CD4-positive, alpha-beta T cell treated with Interleukin-4 for 4 hours (primary cell): ENCODE measurements around the gene HOXD12.

ENCODE experiments used
- DNase-seq: peaks from one replicate; pipeline ENCODE4 v3.0.0-alpha.2; 2020

The HOXD12 gene

DNA sequence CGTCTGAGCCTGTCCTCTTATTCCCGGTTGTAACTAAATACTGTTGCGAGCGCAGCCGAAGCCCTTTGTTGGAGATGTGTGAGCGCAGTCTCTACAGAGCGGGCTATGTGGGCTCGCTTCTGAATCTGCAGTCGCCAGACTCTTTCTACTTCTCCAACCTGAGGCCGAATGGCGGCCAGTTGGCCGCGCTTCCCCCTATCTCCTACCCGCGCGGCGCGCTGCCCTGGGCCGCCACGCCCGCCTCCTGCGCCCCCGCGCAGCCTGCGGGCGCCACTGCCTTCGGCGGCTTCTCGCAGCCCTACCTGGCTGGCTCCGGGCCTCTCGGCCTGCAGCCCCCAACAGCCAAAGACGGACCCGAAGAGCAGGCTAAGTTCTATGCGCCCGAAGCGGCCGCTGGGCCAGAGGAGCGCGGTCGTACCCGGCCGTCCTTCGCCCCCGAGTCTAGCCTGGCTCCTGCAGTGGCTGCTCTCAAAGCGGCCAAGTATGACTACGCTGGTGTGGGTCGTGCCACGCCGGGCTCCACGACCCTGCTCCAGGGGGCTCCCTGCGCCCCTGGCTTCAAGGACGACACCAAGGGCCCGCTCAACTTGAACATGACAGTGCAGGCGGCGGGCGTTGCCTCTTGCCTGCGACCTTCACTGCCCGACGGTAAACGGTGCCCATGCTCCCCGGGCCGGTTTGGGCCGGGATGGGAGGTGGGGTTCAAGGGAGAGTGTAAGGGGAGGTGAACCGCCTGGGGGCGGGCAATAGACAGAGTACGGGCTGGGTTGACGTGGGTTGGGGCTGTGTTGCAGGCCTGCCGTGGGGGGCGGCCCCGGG, at the start of gene HOXD12:
TSS of gene HOXD12 (plus strand) at position 68 of the 819 bp plus-strand sequence. CDS start at position 75, 7 bp downstream.
- DNase-seq = no peak

- DNase-seq = no peak
Measured at GRCh38 chr2:176056406-176056805, 43.2 kb upstream of the HOXD12 start.

DNA sequence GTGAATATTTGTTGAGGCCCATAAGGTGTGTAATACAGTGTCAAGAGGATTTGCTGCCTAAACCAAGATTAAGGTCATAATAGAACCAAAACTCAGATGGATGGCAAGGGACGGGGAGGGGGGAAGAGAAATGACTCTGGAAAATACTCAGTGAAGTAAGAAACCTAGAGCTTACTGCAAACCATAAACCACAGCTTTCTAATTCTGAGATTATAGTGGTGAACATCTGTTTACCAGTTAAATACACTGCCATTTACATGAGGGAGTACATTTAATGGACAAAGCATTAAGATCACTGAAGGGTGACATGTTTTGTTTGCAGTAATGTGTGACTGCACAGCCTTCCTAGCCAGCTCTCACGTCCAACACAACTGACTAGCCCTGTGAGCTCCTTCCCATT, 35.6 kb upstream of the HOXD12 start:
- DNase-seq = no peak

DNA sequence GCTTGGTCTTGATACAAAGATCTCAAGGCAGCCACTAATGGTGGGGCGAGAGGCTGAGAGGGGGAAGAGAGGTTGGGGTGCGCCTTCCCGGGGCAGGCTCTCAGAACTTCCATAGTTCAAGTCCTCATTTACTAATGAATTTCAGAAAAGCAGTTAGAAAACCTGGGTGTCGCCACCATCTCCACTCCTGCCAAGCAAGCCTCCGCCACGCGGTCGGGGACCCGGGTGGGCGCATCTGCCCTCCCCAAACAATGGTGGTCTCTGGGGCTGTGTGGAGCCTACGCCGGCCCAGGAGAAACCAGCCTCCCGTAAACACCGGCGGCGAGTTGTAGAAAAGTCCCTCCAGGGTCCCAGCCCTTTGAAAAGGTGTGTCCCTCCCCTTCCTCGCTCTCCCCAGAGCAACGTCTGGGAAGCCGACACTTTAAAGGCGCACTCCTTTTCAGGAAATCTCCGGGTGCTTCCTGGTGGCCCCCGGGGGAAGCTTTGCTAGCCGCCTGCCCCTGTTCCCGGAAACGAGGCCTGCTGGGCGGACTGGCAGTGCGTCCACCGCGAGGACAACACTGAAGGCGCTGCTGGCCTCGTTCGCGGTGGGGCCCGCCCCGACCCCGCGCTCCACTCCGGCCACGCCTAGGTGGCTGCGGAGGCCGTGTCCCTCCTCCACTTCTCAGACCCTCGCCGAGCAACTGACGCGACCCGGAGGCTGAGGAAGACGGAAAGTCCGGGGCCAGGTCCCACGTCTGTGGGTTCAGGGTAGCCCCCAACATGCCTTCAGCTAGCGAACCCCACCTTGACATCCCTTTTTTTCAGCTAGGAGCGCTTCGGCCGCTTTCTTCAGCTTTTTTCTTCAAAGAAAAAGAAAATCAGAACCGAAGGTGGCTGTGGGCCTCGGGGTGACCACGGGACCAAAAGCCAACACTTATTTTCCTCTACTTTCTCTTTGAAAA, 32.7 kb upstream of the HOXD12 start:
- no peak for DNase-seq

DNA sequence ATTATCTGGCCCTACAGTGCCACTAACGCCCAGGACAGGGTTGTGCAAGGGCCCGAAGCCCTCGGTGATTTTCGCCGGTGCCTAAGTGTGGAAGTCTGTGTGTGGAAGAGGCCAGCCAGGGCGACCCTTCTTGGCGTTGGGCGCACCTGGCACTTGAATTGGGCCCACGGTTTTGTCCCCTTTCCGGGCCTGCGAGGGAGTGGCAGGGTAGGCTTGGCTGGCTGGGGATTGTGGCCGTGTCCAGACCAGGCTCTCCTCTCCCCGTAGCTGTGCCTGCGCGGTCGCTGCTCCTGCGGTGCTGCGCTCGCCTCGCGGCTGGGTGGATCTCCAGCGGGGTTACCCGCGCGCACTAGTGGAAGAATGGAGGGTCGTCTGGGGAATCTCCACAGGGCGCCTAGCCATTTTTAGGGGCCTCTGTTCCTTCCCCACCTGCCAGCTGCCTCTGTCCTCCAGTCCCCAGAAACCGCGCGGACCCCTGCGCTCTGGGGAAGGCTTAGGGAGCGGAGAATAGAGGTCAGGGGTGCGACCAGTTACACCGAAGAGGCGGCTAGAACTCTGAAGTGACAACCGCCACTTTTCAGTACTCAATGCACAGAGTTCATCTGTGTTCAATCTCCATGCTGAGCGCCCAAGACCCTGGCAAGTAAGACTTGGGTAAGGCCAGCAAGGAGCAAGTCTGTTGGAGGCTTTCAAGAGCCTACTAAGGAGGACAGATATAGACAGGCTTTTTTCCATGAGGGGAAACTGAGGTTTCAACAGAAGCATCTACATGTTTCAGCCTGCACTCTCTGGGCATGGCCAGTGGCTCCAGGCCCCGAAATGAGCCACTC, 31.8 kb upstream of the HOXD12 start:
- DNase-seq = no peak

GRCh38 chr2:176068419-176068832, 31.2 kb upstream of the HOXD12 start:
- DNase-seq = no peak

GRCh38 chr2:176071330-176072291, 28.0 kb upstream of the HOXD12 start:
- DNase-seq = no peak

DNA sequence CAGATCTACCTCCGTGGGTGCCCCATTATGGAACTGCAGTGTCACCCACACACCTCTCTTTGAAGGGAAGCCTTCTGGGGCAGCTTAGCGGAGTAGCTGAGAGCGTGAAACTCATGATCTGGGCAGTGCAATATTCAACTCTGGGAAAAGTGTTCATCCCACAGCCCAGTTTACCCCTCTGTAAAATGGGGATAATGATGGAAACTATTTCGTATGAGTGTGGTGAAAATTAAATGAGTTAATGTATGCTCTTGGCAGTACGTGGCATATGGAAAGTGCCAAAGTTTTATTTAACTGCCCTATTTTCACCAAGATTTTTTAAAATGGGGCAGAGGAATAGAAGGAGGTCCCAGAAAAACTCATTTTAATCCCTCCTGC, 27.3 kb upstream of the HOXD12 start:
- DNase-seq = no peak

DNA sequence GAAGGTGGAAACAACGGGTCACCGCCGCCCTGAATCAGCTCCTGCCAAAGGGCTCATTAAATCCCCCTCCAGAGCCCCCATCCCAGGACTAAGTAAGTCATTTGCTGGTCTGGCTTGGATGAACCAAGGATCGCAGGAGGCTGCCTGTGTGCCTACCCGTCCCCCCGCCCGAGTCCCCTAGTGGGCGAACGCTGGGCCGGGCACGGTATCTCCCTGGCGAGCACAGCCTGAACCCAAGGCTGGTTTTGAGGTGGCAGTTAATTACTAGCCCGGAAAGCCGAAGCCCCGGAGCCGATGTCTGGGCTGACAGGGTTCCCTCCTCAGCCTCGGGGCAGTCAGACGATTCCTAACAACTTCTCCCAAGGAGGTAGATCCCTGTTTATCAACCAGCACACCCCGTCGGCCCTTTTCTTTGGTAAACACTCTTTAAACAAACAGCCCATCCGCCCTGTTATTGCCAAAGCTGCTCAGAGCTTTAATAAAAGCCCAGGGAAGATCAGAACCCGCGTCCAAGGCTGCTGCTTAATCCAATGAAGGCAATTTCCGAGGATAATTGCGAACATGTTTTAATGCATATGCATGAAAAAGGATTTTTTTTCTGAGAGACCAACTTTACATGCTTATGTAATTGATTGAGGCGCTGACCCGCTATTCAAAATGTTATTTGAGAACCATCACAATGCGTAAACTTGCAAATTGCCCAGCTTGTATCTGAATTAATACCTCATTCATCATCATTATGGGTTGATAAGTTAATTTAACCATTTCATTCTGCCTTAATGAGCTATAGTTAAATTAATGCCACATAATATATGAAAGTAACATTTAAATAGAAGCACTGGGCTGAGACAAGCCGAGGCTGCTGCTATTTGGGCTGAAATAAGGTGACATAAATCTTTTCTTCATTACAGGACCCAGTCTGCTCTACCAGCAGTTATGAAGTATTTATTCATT, 26.4 kb upstream of the HOXD12 start:
- DNase-seq = no peak

DNA sequence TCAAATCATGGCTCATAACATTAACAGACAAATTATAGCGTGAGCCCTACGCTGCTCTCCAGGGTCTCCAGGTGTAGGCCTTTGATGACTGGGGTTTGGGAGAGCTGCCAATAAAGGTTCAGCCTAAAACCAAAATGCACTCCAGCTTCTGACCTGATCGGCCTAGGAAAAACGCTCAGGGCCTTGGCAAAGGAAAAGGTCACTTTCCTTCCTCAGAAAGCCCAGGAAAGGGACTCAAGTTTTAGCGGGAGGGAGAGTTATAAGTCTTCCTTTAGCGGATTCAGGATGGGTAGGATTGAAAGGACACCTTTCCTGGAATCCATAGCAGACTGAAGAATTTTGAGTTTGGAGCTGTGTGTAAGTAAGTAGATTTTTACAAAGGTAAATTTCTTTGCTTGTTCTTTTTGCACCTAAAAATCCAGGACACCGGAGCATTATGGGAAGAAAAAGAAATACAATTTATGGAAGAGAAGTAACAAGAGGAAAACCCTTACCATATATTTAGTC, 24.6 kb upstream of the HOXD12 start:
- DNase-seq = no peak

DNA sequence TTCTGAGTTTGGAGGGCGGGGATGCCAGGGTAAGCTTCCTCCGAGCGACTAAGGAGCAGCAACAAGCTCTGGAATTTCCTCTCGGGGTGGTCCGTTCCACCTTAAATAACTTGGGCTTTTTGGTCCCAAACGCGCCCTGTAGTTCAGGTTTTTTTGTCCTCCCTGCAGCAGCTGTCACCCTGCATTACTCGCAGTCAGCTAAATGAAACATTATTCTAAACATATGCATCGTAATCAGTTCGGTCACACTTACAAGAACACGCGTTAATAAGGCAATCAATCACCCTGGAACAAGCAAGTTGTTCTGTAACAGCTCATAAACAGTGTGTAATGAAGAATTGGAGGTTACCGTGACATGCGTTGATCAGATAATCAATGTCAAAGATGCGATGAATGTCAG, 24.1 kb upstream of the HOXD12 start:
- no peak for DNase-seq

DNA sequence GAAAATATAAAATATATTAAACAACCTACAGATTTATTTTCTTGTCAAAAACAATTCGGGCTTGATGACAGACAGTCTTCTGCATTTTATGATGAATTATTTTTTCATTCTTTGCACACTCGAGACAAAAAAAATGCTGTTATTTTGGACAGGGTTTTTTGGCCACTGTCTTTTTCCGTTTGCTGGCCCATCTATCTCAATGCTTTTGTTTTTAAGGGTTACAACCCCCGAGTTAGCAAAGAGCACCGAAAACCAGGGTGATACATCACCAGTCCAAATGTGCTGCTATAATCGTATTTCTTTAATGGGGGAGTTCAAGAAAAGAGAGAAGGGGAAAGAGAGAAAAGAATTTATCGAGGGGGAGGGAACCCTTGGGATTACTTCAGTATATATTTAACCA, 23.5 kb upstream of the HOXD12 start:
- no peak for DNase-seq

GRCh38 chr2:176076796-176077195, 22.8 kb upstream of the HOXD12 start:
- no peak for DNase-seq

DNA sequence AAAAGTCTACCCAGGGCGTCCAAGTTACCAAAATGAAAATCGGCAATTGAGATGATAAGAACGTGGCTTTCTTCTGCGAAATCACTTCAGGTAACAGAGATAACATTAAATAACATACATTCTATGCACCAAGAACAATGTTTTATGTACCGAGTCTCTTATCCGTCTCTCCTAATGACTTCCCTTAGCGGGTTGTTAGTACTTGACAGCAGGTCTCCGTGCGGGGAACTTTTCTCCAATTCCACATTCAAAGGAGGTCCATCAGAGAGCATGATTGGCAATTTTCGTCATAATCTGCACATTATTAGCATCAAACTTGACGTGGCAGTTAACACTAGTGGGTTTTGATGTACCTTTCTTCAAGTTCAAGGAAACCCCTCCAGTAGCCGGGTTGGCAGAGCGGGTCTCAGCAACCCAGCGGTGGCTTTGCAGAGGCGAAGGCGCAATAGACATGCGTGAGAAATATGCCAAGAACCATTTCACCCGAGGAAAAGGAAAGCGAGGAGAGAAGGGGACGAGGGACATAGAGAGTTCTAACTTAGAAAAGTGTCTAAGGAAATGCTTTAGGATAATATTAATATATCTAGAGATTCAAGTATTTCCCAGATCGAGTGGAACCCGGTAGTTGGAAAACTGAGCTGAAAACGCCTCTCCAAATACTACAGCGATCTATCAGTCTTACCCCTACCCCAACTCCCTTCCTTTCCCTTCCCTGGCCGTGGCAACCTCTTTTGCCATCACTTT, 20.9 kb upstream of the HOXD12 start:
- DNase-seq = no peak

GRCh38 chr2:176079285-176079830, 20.2 kb upstream of the HOXD12 start:
- DNase-seq = no peak

DNA sequence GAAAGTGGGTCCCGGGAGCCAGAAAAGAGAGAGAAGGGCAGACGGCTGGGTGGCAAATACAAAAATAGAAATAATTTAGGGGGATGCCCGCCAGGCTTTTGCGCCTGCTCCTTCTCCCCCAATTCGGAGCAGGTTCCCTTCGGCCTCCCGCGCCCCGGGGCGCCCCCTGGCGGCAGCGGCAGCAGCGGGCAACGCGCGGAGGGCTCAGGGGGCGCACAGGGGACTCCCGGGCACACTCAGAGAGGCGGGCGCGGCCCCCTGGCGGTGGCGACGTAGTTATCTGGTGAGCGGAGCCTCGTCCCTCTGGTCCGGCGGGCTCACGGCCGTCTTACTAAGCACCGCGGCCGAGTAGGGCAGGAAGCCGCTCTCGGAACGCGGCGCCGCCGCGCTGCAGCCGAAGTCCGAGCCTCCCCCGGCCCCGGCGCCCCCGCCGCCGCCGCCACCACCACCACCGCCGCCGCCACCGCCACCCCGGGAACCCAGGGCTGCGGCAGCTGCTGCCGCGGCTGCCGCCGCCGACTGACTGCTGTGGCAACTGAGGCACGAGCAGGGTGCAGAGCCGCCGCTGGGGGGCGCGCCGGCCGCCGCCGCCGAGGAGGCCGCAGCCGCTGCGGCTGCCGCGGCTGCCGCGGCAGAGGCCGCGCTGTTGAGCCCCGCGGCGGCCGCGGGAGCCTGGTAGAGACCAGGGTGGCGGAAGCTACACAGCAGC, 19.6 kb upstream of the HOXD12 start:
- DNase-seq = no peak

GRCh38 chr2:176080540-176081375, 18.8 kb upstream of the HOXD12 start:
- no peak for DNase-seq

GRCh38 chr2:176081376-176081836, 18.2 kb upstream of the HOXD12 start:
- no peak for DNase-seq
